Smooth muscle cell (in vitro differentiated cells): ENCODE measurements around the gene SPATS2L. TPM values are rescaled to one million over a fixed set of nuclear protein-coding genes. Genes with fewer than 3 reads are reported as not detected.

Experiments used
- DNase-seq: peaks from one replicate; lab custom pipeline; 2025; ENCODE audit not compliant: unreplicated experiment; lab: John Stamatoyannopoulos, UW
- H2AFZ ChIP-seq: fragments of 200-600 bp; sonication (generic); 2 replicates; pipeline ENCODE4 v1.6.0; 2016; ENCODE audit warnings: antibody characterized with exemption, low read depth, mild to moderate bottlenecking
- H3F3A ChIP-seq: fragments of 200-600 bp; sonication (generic); 2 replicates; pipeline ENCODE4 v1.6.0; 2017; ENCODE audit warnings: antibody characterized with exemption, low read depth
- H3K27ac ChIP-seq: fragments of 200-600 bp; sonication (generic); 2 replicates; pipeline ENCODE4 v1.5.1; 2016; ENCODE audit warnings: low read depth, mild to moderate bottlenecking
- H3K27me3 ChIP-seq: fragments of 200-600 bp; sonication (generic); 2 replicates; pipeline ENCODE4 v1.6.1; 2016; ENCODE audit warnings: low read depth, mild to moderate bottlenecking
- H3K36me3 ChIP-seq: fragments of 200-600 bp; sonication (generic); 2 replicates; pipeline ENCODE4 v1.5.1; 2016; ENCODE audit warnings: low read depth
- H3K4me1 ChIP-seq: fragments of 200-600 bp; sonication (generic); 2 replicates; pipeline ENCODE4 v1.5.1; 2016; ENCODE audit warnings: low read depth
- H3K4me2 ChIP-seq: fragments of 200-600 bp; sonication (generic); 2 replicates; pipeline ENCODE4 v1.6.0; 2016; ENCODE audit warnings: mild to moderate bottlenecking
- H3K4me3 ChIP-seq: fragments of 200-600 bp; sonication (generic); 2 replicates; pipeline ENCODE4 v1.5.1; 2016; ENCODE audit warnings: mild to moderate bottlenecking
- H3K79me2 ChIP-seq: fragments of 200-600 bp; sonication (generic); 2 replicates; pipeline ENCODE4 v1.6.0; 2016; ENCODE audit warnings: low read depth, mild to moderate bottlenecking
- H3K9ac ChIP-seq: fragments of 200-600 bp; sonication (generic); 2 replicates; pipeline ENCODE4 v1.6.0; 2016; ENCODE audit warnings: low read depth
- H3K9me3 ChIP-seq: fragments of 200-600 bp; sonication (generic); replicated peaks from 2 replicates; pipeline ENCODE4 v1.5.1; 2016; ENCODE audit warnings: low read depth
- H4K20me1 ChIP-seq: fragments of 200-600 bp; sonication (generic); 2 replicates; pipeline ENCODE4 v1.6.0; 2016; ENCODE audit warnings: low read depth
- WGBS: methylation state at CpG from one replicate; pipeline ENCODE4 v1.1.7; 2016; ENCODE audit warnings: low lambda C conversion rate; 5-methylcytosine and 5-hydroxymethylcytosine counted together
- polyA plus RNA-seq: library from polyadenylated mRNA; unstranded; fragments of >200 nt; fragmentation: Nextera tagmentation; extraction: Ambion mirVana; gene quantifications from 2 replicates; pipeline ENCODE4 v1.2.1, GENCODE V29; 2016
- total RNA-seq: library from RNA; depleted of rRNA; stranded (reverse); fragments of >200 nt; gene quantifications from 2 replicates; pipeline ENCODE4 v1.2.3, GENCODE V29; 2014
- TF ChIP-seq, protein P1 (sequence below): fragments of 200-600 bp; sonication (generic); IDR thresholded peaks from 2 replicates; pipeline ENCODE4 v1.5.1; 2017; ENCODE audit warnings: borderline replicate concordance, mild to moderate bottlenecking, antibody characterized with exemption; ENCODE audit not compliant: insufficient read depth, poor library complexity, severe bottlenecking

Gene SPATS2L
- total and polyA plus RNA-seq, 2 experiments from 2014 or later: 356 to 432 TPM

DNA sequence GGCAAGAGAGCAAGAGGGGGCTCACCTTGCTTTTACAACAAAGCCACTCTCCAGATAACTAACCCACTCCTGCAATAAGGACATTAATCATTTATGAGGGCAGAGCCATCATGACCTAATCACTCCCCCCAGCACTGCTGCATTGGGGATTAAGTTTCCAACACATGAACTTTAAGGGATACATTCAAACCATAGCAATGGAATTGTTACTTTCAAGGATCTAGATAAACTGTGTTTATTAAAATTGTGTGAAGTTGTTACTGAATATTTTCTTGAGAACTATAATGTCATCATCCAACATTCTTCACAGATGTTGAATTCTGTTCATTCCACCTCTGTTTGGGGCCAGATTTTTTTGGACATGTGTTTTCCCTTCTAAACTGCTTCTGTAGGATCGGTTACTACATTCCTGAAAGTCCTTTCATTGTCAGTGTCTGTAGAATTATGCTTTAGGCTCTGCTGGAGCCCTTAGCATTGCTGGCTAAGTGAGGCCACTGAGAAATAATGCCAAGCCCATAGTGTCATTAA, 50.4 kb downstream of the SPATS2L start:
- WGBS: 7% methylated on average over 1 of the region's 1 CpG
- Histone ChIP-seq H3K36me3 (no peaks in the 10 kb centered on the region), H3K9ac (no peak overlapping the region), H3F3A (peaks cover 28% of the 10 kb centered on the region), H2AFZ (no peak overlapping the region), H4K20me1 (peaks cover 94% of the 10 kb centered on the region), H3K4me1 (peaks cover 32% of the 10 kb centered on the region), H3K4me2 (peak overlapping the region; percentile 47), H3K27ac (peak overlapping the region; percentile 74), H3K4me3 (no peak overlapping the region), H3K9me3 (no peaks in the 10 kb centered on the region), H3K79me2 (peaks cover 98% of the 10 kb centered on the region), H3K27me3 (no peaks in the 10 kb centered on the region)
- TF ChIP-seq, protein P1, sequence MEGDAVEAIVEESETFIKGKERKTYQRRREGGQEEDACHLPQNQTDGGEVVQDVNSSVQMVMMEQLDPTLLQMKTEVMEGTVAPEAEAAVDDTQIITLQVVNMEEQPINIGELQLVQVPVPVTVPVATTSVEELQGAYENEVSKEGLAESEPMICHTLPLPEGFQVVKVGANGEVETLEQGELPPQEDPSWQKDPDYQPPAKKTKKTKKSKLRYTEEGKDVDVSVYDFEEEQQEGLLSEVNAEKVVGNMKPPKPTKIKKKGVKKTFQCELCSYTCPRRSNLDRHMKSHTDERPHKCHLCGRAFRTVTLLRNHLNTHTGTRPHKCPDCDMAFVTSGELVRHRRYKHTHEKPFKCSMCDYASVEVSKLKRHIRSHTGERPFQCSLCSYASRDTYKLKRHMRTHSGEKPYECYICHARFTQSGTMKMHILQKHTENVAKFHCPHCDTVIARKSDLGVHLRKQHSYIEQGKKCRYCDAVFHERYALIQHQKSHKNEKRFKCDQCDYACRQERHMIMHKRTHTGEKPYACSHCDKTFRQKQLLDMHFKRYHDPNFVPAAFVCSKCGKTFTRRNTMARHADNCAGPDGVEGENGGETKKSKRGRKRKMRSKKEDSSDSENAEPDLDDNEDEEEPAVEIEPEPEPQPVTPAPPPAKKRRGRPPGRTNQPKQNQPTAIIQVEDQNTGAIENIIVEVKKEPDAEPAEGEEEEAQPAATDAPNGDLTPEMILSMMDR: no peak
- no peak for DNase-seq

DNA sequence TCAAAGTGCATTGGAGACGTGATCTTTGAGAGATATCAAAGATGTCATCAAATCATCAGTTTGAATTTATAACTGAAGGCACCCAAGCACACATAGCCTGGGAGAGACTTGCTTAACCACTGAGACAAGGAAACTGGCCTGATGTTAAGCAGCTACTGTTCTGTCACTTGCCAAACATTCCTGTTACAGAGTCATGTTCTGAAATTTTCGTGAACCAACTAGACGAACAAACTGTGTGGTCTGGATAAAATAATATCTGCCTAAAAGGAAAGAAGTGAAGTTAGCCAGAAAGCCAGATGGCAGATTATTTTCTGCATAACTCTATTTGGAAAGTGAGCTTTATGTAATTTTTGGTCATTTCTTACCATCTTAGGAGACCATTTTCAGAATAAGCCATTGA, 51.4 kb downstream of the SPATS2L start:
- no peak overlapping the region for H3K9ac ChIP-seq
- no peak overlapping the region for H2AFZ ChIP-seq
- peaks cover 98% of the 10 kb centered on the region for H3K79me2 ChIP-seq
- H3F3A ChIP-seq: peaks cover 22% of the 10 kb centered on the region
- H3K4me2 ChIP-seq: peak overlapping the region; percentile 47
- peaks cover 97% of the 10 kb centered on the region for H4K20me1 ChIP-seq
- peaks cover 23% of the 10 kb centered on the region for H3K4me1 ChIP-seq
- DNase-seq: no peak
- H3K4me3 ChIP-seq: no peak overlapping the region
- H3K27ac ChIP-seq: peak overlapping the region; percentile 74
- H3K36me3 ChIP-seq: no peaks in the 10 kb centered on the region
- WGBS: 44% methylated on average over 3 of the region's 3 CpGs
- TF ChIP-seq, protein P1: no peak
- H3K9me3 ChIP-seq: no peaks in the 10 kb centered on the region
- no peaks in the 10 kb centered on the region for H3K27me3 ChIP-seq

GRCh38 chr2:200359552-200359951, 53.1 kb downstream of the SPATS2L start:
- Histone ChIP-seq H3K27me3 (no peaks in the 10 kb centered on the region), H3K4me3 (no peak overlapping the region)

More at GRCh38 chr2:200359552-200359951, 53.1 kb downstream of the SPATS2L start:
- WGBS: 90% methylated on average over 2 of the region's 2 CpGs
- TF ChIP-seq, protein P1: no peak
- H3K9me3 ChIP-seq: no peaks in the 10 kb centered on the region
- no peak overlapping the region for H3K9ac ChIP-seq
- H3F3A ChIP-seq: peaks cover 16% of the 10 kb centered on the region
- no peak overlapping the region for H2AFZ ChIP-seq
- no peak overlapping the region for H3K4me2 ChIP-seq
- peaks cover 97% of the 10 kb centered on the region for H4K20me1 ChIP-seq
- peaks cover 15% of the 10 kb centered on the region for H3K4me1 ChIP-seq
- H3K79me2 ChIP-seq: peaks cover 98% of the 10 kb centered on the region
- no peak for DNase-seq
- no peaks in the 10 kb centered on the region for H3K36me3 ChIP-seq
- H3K27ac ChIP-seq: no peak overlapping the region
